Stimulated activated effector memory CD8-positive, alpha-beta T cell treated with anti-CD3 and anti-CD28 coated beads, Interleukin-12 subunit alpha, Interleukin-12 subunit beta, amount 100 ng/mL, for 72 hours (primary cell): ENCODE data around the gene TATDN2.

Source experiments
- ATAC-seq: fragments of 150-1000 bp; cut with Tn5 transposase; 2 replicates; pipeline ENCODE4 v1.10.0; 2021
- DNase-seq, 2 donors: peaks; one replicate each; pipeline ENCODE4 v3.0.0; 2021 to 2022; ENCODE audit warnings: low spot score in 2 of 2
- H3K27ac Mint-ChIP-seq: one replicate; pipeline ENCODE4 v1.8.0; 2022; ENCODE audit warnings: mild to moderate bottlenecking, mixed read lengths
- H3K36me3 Mint-ChIP-seq: one replicate; pipeline ENCODE4 v1.8.0; 2022; ENCODE audit warnings: mild to moderate bottlenecking, mixed read lengths
- H3K4me1 Mint-ChIP-seq: one replicate; pipeline ENCODE4 v1.8.0; 2022; ENCODE audit warnings: mixed read lengths
- H3K4me3 Mint-ChIP-seq: one replicate; pipeline ENCODE4 v1.8.0; 2022; ENCODE audit warnings: mild to moderate bottlenecking, mixed read lengths
- H3K9me3 Mint-ChIP-seq: one replicate; pipeline ENCODE4 v1.8.0; 2022; ENCODE audit warnings: mixed read lengths

The TATDN2 gene

GRCh38 chr3:10305331-10305902, 57.2 kb downstream of the TATDN2 start:
- ATAC-seq (no peak), DNase-seq (no peak)
- Mint-ChIP-seq H3K27ac (peak overlapping the region; percentile 60), H3K9me3 (no peaks in the 10 kb centered on the region), H3K4me1 (peaks cover 6% of the 10 kb centered on the region), H3K36me3 (peaks cover 100% of the 10 kb centered on the region), H3K4me3 (no peak overlapping the region)

- DNase-seq (no peak), ATAC-seq (no peak)
- Mint-ChIP-seq H3K27ac (peak overlapping the region; percentile 4), H3K36me3 (peaks cover 100% of the 10 kb centered on the region), H3K4me1 (peaks cover 5% of the 10 kb centered on the region), H3K9me3 (no peaks in the 10 kb centered on the region), H3K4me3 (no peak overlapping the region)
Observed at GRCh38 chr3:10306156-10306555, 57.9 kb downstream of the TATDN2 start.

- ATAC-seq, result no peak
- H3K36me3 Mint-ChIP-seq, result peaks cover 100% of the 10 kb centered on the region
Observed at GRCh38 chr3:10308678-10309077, 60.4 kb downstream of the TATDN2 start.

GRCh38 chr3:10309736-10310135, 61.5 kb downstream of the TATDN2 start:
- H3K4me3 Mint-ChIP-seq, result no peak overlapping the region
- H3K36me3 Mint-ChIP-seq, result peaks cover 100% of the 10 kb centered on the region
- peak overlapping the region; percentile 80 for H3K27ac Mint-ChIP-seq
- DNase-seq, result no peak
- peaks cover 5% of the 10 kb centered on the region for H3K4me1 Mint-ChIP-seq
- no peaks in the 10 kb centered on the region for H3K9me3 Mint-ChIP-seq
- ATAC-seq, result no peak

More at GRCh38 chr3:10308678-10309077, 60.4 kb downstream of the TATDN2 start:
- H3K4me1 Mint-ChIP-seq, result peaks cover 5% of the 10 kb centered on the region
- H3K27ac Mint-ChIP-seq, result peak overlapping the region; percentile 71
- no peak overlapping the region for H3K4me3 Mint-ChIP-seq
- no peak for DNase-seq
- no peaks in the 10 kb centered on the region for H3K9me3 Mint-ChIP-seq

GRCh38 chr3:10310578-10310977, 62.3 kb downstream of the TATDN2 start:
- H3K4me3 Mint-ChIP-seq, result no peak overlapping the region
- ATAC-seq (no peak), DNase-seq (no peak)
- peak overlapping the region; percentile 80 for H3K27ac Mint-ChIP-seq
- H3K4me1 Mint-ChIP-seq, result peaks cover 5% of the 10 kb centered on the region
- H3K9me3 Mint-ChIP-seq, result no peaks in the 10 kb centered on the region
- peaks cover 98% of the 10 kb centered on the region for H3K36me3 Mint-ChIP-seq

GRCh38 chr3:10311710-10312109, 63.5 kb downstream of the TATDN2 start:
- Mint-ChIP-seq H3K4me1 (peaks cover 5% of the 10 kb centered on the region), H3K9me3 (no peaks in the 10 kb centered on the region), H3K36me3 (peaks cover 97% of the 10 kb centered on the region), H3K4me3 (no peak overlapping the region), H3K27ac (peak overlapping the region; percentile 60)
- ATAC-seq, result no peak
- no peak for DNase-seq

- DNase-seq (no peak), ATAC-seq (no peak)
- no peaks in the 10 kb centered on the region for H3K9me3 Mint-ChIP-seq
- no peak overlapping the region for H3K4me3 Mint-ChIP-seq
- peak overlapping the region; percentile 60 for H3K27ac Mint-ChIP-seq
- peaks cover 97% of the 10 kb centered on the region for H3K36me3 Mint-ChIP-seq
- peaks cover 5% of the 10 kb centered on the region for H3K4me1 Mint-ChIP-seq
Observed at GRCh38 chr3:10312391-10312790, 64.1 kb downstream of the TATDN2 start.

- no peak for ATAC-seq
- Mint-ChIP-seq H3K4me3 (no peak overlapping the region), H3K4me1 (peaks cover 9% of the 10 kb centered on the region), H3K9me3 (no peaks in the 10 kb centered on the region), H3K27ac (peak overlapping the region; percentile 60), H3K36me3 (peaks cover 97% of the 10 kb centered on the region)
- no peak for DNase-seq
Observed at GRCh38 chr3:10312861-10313260, 64.6 kb downstream of the TATDN2 start.

GRCh38 chr3:10315101-10315500, 66.8 kb downstream of the TATDN2 start:
- Mint-ChIP-seq H3K27ac (no peak overlapping the region), H3K9me3 (no peaks in the 10 kb centered on the region), H3K4me3 (no peak overlapping the region), H3K4me1 (peaks cover 27% of the 10 kb centered on the region), H3K36me3 (peaks cover 86% of the 10 kb centered on the region)
- ATAC-seq (no peak), DNase-seq (no peak)

GRCh38 chr3:10315771-10316344, 67.6 kb downstream of the TATDN2 start:
- Mint-ChIP-seq H3K36me3 (peaks cover 84% of the 10 kb centered on the region), H3K27ac (no peak overlapping the region), H3K9me3 (no peaks in the 10 kb centered on the region), H3K4me3 (no peak overlapping the region), H3K4me1 (peaks cover 30% of the 10 kb centered on the region)
- no peak for DNase-seq
- no peak for ATAC-seq

- DNase-seq (no peak), ATAC-seq (no peak)
- H3K4me1 Mint-ChIP-seq, result peaks cover 38% of the 10 kb centered on the region
- no peak overlapping the region for H3K4me3 Mint-ChIP-seq
- H3K36me3 Mint-ChIP-seq, result peaks cover 73% of the 10 kb centered on the region
- no peaks in the 10 kb centered on the region for H3K9me3 Mint-ChIP-seq
- no peak overlapping the region for H3K27ac Mint-ChIP-seq
Observed at GRCh38 chr3:10317311-10317960, 69.2 kb downstream of the TATDN2 start.

GRCh38 chr3:10317961-10318350, 69.7 kb downstream of the TATDN2 start:
- no peak for ATAC-seq
- H3K4me3 Mint-ChIP-seq, result no peak overlapping the region
- H3K27ac Mint-ChIP-seq, result no peak overlapping the region

GRCh38 chr3:10319251-10319650, 71.0 kb downstream of the TATDN2 start:
- DNase-seq (no peak), ATAC-seq (no peak)
- H3K27ac Mint-ChIP-seq, result peak overlapping the region; percentile 96
- H3K4me1 Mint-ChIP-seq, result peaks cover 38% of the 10 kb centered on the region
- peaks cover 57% of the 10 kb centered on the region for H3K36me3 Mint-ChIP-seq
- peak overlapping the region; percentile 85 for H3K4me3 Mint-ChIP-seq
- no peaks in the 10 kb centered on the region for H3K9me3 Mint-ChIP-seq

More at GRCh38 chr3:10317961-10318350, 69.7 kb downstream of the TATDN2 start:
- Mint-ChIP-seq H3K36me3 (peaks cover 70% of the 10 kb centered on the region), H3K9me3 (no peaks in the 10 kb centered on the region), H3K4me1 (peaks cover 38% of the 10 kb centered on the region)
- no peak for DNase-seq

- H3K4me3 Mint-ChIP-seq, result peak overlapping the region; percentile 85
- H3K9me3 Mint-ChIP-seq, result no peaks in the 10 kb centered on the region
- no peak for DNase-seq
- H3K36me3 Mint-ChIP-seq, result peaks cover 51% of the 10 kb centered on the region
- H3K27ac Mint-ChIP-seq, result peak overlapping the region; percentile 96
- ATAC-seq, result no peak
- H3K4me1 Mint-ChIP-seq, result peaks cover 38% of the 10 kb centered on the region
Observed at GRCh38 chr3:10319804-10320203, 71.5 kb downstream of the TATDN2 start.

- Mint-ChIP-seq H3K4me1 (peaks cover 38% of the 10 kb centered on the region), H3K36me3 (peaks cover 46% of the 10 kb centered on the region), H3K9me3 (no peaks in the 10 kb centered on the region), H3K4me3 (peak overlapping the region; percentile 85), H3K27ac (peak overlapping the region; percentile 96)
- DNase-seq (no peak), ATAC-seq (peak; percentile 0)
Observed at GRCh38 chr3:10320320-10320677, 72.0 kb downstream of the TATDN2 start.
